Measurements from ENCODE around the gene SLC16A8. TPM values are rescaled to one million over a fixed set of nuclear protein-coding genes. Genes with fewer than 3 reads are reported as not detected.
A peak's percentile ranks its signal among the peaks of the same experiment; 100 is the strongest.

SLC16A8 gene
- total RNA-seq, 1 experiment from 2014 or later = 1.1 TPM

DNA sequence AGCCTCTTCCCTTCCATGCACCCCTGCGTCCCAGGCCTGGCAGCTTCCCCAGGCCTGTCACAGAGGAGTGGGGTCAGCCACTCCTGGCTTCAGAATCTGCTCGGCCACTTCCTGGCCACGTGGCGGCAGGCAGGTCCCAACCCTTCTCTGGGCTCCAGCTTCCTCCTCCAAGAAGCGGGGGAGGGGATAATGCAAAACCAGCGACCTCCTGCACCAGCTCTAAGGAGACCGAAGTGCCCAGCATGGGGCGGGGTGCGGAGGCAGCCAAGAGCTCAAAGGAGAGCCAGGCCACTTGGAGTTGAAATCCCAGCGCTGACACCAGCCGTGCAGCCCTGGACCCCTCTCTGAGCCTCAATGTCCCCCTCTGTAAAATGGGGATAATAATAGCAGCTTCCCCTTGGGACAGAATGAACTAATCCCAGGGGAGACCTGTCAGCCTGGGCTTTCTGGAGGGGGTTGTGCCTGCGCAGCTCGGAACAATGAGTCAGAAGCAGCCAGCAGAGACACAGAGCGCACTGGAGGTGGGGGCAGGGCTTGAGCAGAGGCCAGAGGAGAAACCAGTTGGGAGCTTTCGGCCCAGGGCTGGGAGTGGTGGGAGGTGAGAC is 49.6 kb downstream of the SLC16A8 start:
- H4K8ac ChIP-seq (replicated peaks; ENCODE audit: insufficient read length, low read depth, low read length) = no peak overlapping the region
- no peak overlapping the region for H2AK5ac ChIP-seq (ENCODE audit: insufficient read length, low read length)
- H3K27me3 ChIP-seq (ENCODE audit: insufficient read depth, low read length) = no peaks in the 10 kb centered on the region
- no peak overlapping the region for H3K4me2 ChIP-seq (ENCODE audit: insufficient read depth, insufficient read length, low read length)
- no peaks in the 10 kb centered on the region for H3K79me2 ChIP-seq (ENCODE audit: insufficient read depth, low read length)
- H4K91ac ChIP-seq (ENCODE audit: insufficient read length, low read depth, low read length) = peak overlapping the region; percentile 42
- H3K56ac ChIP-seq (ENCODE audit: insufficient read length, low read depth, low read length) = no peak overlapping the region
- peak overlapping the region; percentile 89 for H3K18ac ChIP-seq (ENCODE audit: insufficient read length, low read depth, low read length)
- H2BK120ac ChIP-seq (ENCODE audit: low read depth, low read length, poor library complexity, severe bottlenecking) = no peak overlapping the region
- peak overlapping the region; percentile 38 for H2BK12ac ChIP-seq (ENCODE audit: insufficient read length, low read depth, low read length)
- no peak overlapping the region for H2BK5ac ChIP-seq (ENCODE audit: insufficient read length, low read length)
- no peak overlapping the region for H2BK15ac ChIP-seq (ENCODE audit: low read depth, low read length)
- peaks cover 23 to 47% of the 10 kb centered on the region in 2 experiments for H3K4me1 Mint-ChIP-seq
- no peaks in the 10 kb centered on the region for H3K9me3 Mint-ChIP-seq
- no peak overlapping the region for H2BK20ac ChIP-seq (ENCODE audit: low read depth, low read length, poor library complexity, severe bottlenecking)
- peak; percentile 87 for DNase-seq
- H3K27me3 Mint-ChIP-seq (ENCODE audit: low read depth) = peaks cover 7% of the 10 kb centered on the region
- H3K4me3 Mint-ChIP-seq = peak overlapping the region; percentile 32 to 51; a peak in 4 of 5 replicates
- no peak overlapping the region for H3K4ac ChIP-seq (ENCODE audit: low read depth, low read length)
- no peak overlapping the region for H3K27ac ChIP-seq (ENCODE audit: insufficient read length, low read depth, low read length)
- H4K5ac ChIP-seq (ENCODE audit: insufficient read length, low read depth, low read length) = no peak overlapping the region
- H4K20me1 ChIP-seq (ENCODE audit: control insufficient read depth, insufficient read depth, insufficient read length) = no peaks in the 10 kb centered on the region
- no CpG with 5 or more reads among the region's 15 CpGs for WGBS (ENCODE audit: extremely low coverage, insufficient read length, low lambda C conversion rate)
- H2AFZ ChIP-seq (ENCODE audit: low read length) = no peak overlapping the region
- no peaks in the 10 kb centered on the region for H3K23me2 ChIP-seq (ENCODE audit: insufficient read length, low read depth, low read length, poor library complexity, severe bottlenecking)
- no peaks in the 10 kb centered on the region for H3K79me1 ChIP-seq (ENCODE audit: insufficient read depth, low read depth, low read length, poor library complexity, severe bottlenecking)
- H3K36me3 Mint-ChIP-seq (ENCODE audit: insufficient read depth in 1 of 3, low read depth in 3 of 3) = no peaks in the 10 kb centered on the region
- H3K23ac ChIP-seq (ENCODE audit: insufficient read length, low read depth, low read length) = no peak overlapping the region
- peak overlapping the region; percentile 59 to 92 (median 83); a peak in 4 of 7 replicates for H3K27ac Mint-ChIP-seq
- H3K9me3 ChIP-seq (ENCODE audit: control insufficient read depth, low read depth, low read length) = no peaks in the 10 kb centered on the region
- H3K4me1 ChIP-seq (ENCODE audit: insufficient read depth, low read length) = peaks cover 4% of the 10 kb centered on the region; the same call in 1 of the 2 replicates
- peak overlapping the region; percentile 91 for H3K14ac ChIP-seq (ENCODE audit: insufficient read depth, low read length)
- TF ChIP-seq CTCF (conservative IDR thresholded peaks at IDR 0.05) = no peak; the same call in 2 of the 3 replicates
- no peak overlapping the region for H3T11ph ChIP-seq (ENCODE audit: low read length)
- no peak overlapping the region for H3K9ac ChIP-seq (ENCODE audit: extremely low read depth, insufficient read length, low read length)
